Measurements from ENCODE around the gene PRDX4. TPM values are rescaled to one million over a fixed set of nuclear protein-coding genes. Genes with fewer than 3 reads are reported as not detected.

The PRDX4 gene
- total and polyA plus RNA-seq, 2 of the 8 experiments (the other 6 are each of a cell fraction or from before 2014, with no cell fraction given): 130 TPM

GRCh38 chrX:23637187-23637586 lies 30.1 kb upstream of the PRDX4 start:
- Histone ChIP-seq H3K9ac (replicated peaks in 1 of 4; ENCODE audit: extremely low read depth in 1 of 4, low read depth in 3 of 4, low read length in 3 of 4) (no peak overlapping the region), H2BK5ac (ENCODE audit: low read depth, low read length) (no peak overlapping the region), H2AK5ac (ENCODE audit: low read depth, low read length) (no peak overlapping the region), H3K9me3 (ENCODE audit: insufficient read depth in 2 of 2, low read depth in 1 of 2, low read length in 1 of 2) (no peaks in the 10 kb centered on the region), H4K91ac (replicated peaks; ENCODE audit: insufficient read length, low read length) (no peak overlapping the region), H3K4me1 (replicated peaks in 1 of 4; ENCODE audit: control insufficient read depth in 3 of 4, insufficient read depth in 4 of 4, low read length in 3 of 4) (no peaks in the 10 kb centered on the region), H3K23me2 (ENCODE audit: low read depth, low read length) (no peaks in the 10 kb centered on the region), H2BK120ac (replicated peaks; ENCODE audit: low read depth, low read length) (no peak overlapping the region), H2BK20ac (ENCODE audit: low read length) (no peak overlapping the region), H3K4me3 (ENCODE audit: extremely low read depth in 1 of 4, insufficient read depth in 2 of 4, low read depth in 3 of 4, low read length in 4 of 4) (no peak overlapping the region), H3K79me2 (ENCODE audit: control insufficient read depth in 1 of 2, insufficient read depth in 2 of 2, low read length in 2 of 2) (no peaks in the 10 kb centered on the region), H4K5ac (ENCODE audit: insufficient read length, low read depth, low read length) (no peak overlapping the region), H2AFZ (ENCODE audit: low read length) (no peak overlapping the region), H3K56ac (replicated peaks; ENCODE audit: insufficient read length, low read depth, low read length) (no peak overlapping the region), H2BK15ac (ENCODE audit: low read length) (no peak overlapping the region), H3K4ac (replicated peaks; ENCODE audit: insufficient read length, low read depth, low read length) (no peak overlapping the region), H3K79me1 (ENCODE audit: low read depth, low read length) (no peaks in the 10 kb centered on the region), H3K4me2 (ENCODE audit: insufficient read depth in 1 of 2, low read depth in 2 of 2, low read length in 2 of 2) (no peak overlapping the region), H4K8ac (ENCODE audit: extremely low read depth, insufficient read depth, low read length) (no peak overlapping the region), H2BK12ac (ENCODE audit: low read depth, low read length) (no peak overlapping the region), H3K14ac (ENCODE audit: insufficient read length) (no peak overlapping the region), H3K18ac (ENCODE audit: extremely low read depth, low read length) (no peak overlapping the region), H3K36me3 (ENCODE audit: control insufficient read depth in 2 of 4, insufficient read depth in 4 of 4, low read length in 3 of 4) (no peaks in the 10 kb centered on the region), H4K20me1 (replicated peaks in 1 of 2; ENCODE audit: control insufficient read depth in 1 of 2, insufficient read depth in 2 of 2, low read length in 2 of 2) (no peaks in the 10 kb centered on the region), H3K23ac (ENCODE audit: insufficient read length) (no peak overlapping the region), H3K27ac (ENCODE audit: low read depth, low read length) (no peak overlapping the region), H3K27me3 (replicated peaks in 1 of 4; ENCODE audit: control insufficient read depth in 3 of 4, extremely low read depth in 1 of 4, insufficient read depth in 3 of 4, low read length in 3 of 4) (no peaks in the 10 kb centered on the region)
- WGBS, 2 experiments (ENCODE audit: extremely low coverage in 1 of 2, insufficient coverage in 1 of 2, insufficient read length in 1 of 2, insufficient replicate concordance in 2 of 2, low coverage in 1 of 2, low lambda C conversion rate in 2 of 2, missing lambda C conversion rate in 1 of 2): 88% methylated on average over 4 of the region's 4 CpGs; no CpG with 5 or more reads in 1 of the 2 experiments
- CTCF ChIA-PET (ENCODE audit: partially characterized antibody): no interaction called here
- FAIRE-seq (no peak), DNase-seq (ENCODE audit: low read depth in 1 of 2, low spot score in 2 of 2) (no peak)
- POLR2A ChIA-PET (ENCODE audit: partially characterized antibody): interaction anchor here (1.2 kb wide), 1 partner anchor 36 kb away, joined by 3 read pairs; no protein-coding TSS in a partner anchor
- TF ChIP-seq RAD21 (IDR thresholded peaks at IDR 0.05 in 1 of 2, conservative IDR thresholded peaks at IDR 0.05 in 1 of 2; ENCODE audit: low read depth in 2 of 2, low read length in 2 of 2) (no peak; a peak in 1 of 4 replicates), USF2 (IDR thresholded peaks at IDR 0.05; ENCODE audit: low read length) (no peak), POLR2AphosphoS5 (IDR thresholded peaks at IDR 0.05; ENCODE audit: low read depth, low read length) (no peak), SP4 (IDR thresholded peaks at IDR 0.05; ENCODE audit: low read length) (no peak), CTCF (IDR thresholded peaks at IDR 0.05; ENCODE audit: control extremely low read depth in 1 of 3, insufficient read depth in 1 of 3, low read depth in 1 of 3, low read length in 3 of 3) (peak in 2 of 3 experiments; percentile 3 to 14; a peak in 2 of 4 replicates)

Data from H1 (cell line).